Naive thymus-derived CD8-positive, alpha-beta T cell (primary cell): ENCODE data around the gene STIL. TPM values are rescaled to one million over a fixed set of nuclear protein-coding genes. Genes with fewer than 3 reads are reported as not detected.
A peak's percentile ranks its signal among the peaks of the same experiment; 100 is the strongest.
"Not testable (repeated sequence)": the region's sequence is repeated elsewhere in the genome, so short reads cannot be mapped to it uniquely, and the experiment has no call there.

Experiments
- ATAC-seq, 2 donors: fragments of 150-1000 bp; cut with Tn5 transposase in 1 of 2; sonication (Bioruptor Pico), chemical (Tn5 transposase) in 1 of 2; 1 replicate in 1 of 2; 2 replicates in 1 of 2; pipeline ENCODE4 v1.10.0; 2021; ENCODE audit warnings: mild to moderate bottlenecking in 2 of 2, moderate library complexity in 2 of 2
- POLR2A ChIA-PET: fragments of 350-600 bp; sonication (Branson Sonifier 250); formaldehyde crosslinking; loops from one replicate; lab custom pipeline; 2021; ENCODE audit warnings: antibody characterized with exemption; lab: Charles Lee
- DNase-seq, 10 donors: peaks; one replicate each; pipeline versions ENCODE4 v3.0.0 to v3.0.0-alpha.2; 2020 to 2022
- H3K27ac Mint-ChIP-seq, 10 donors: one replicate each; pipeline ENCODE4 v1.8.0; 2020 to 2022; ENCODE audit warnings: mild to moderate bottlenecking in 10 of 10, mixed read lengths in 10 of 10, moderate library complexity in 4 of 10, inconsistent platforms in 1 of 10
- H3K27me3 Mint-ChIP-seq, 5 donors: one replicate each; pipeline ENCODE4 v1.8.0; 2021 to 2022; ENCODE audit warnings: mixed read lengths in 5 of 5
- H3K36me3 Mint-ChIP-seq, 3 donors: one replicate each; pipeline ENCODE4 v1.8.0; 2020 to 2022; ENCODE audit warnings: mixed read lengths in 3 of 3, mild to moderate bottlenecking in 2 of 3, inconsistent platforms in 1 of 3
- H3K4me1 Mint-ChIP-seq, 4 donors: one replicate each; pipeline ENCODE4 v1.8.0; 2021 to 2022; ENCODE audit warnings: mixed read lengths in 4 of 4
- H3K4me3 Mint-ChIP-seq, 10 donors: one replicate each; pipeline ENCODE4 v1.8.0; 2020 to 2022; ENCODE audit warnings: mild to moderate bottlenecking in 10 of 10, mixed read lengths in 10 of 10, moderate library complexity in 6 of 10, inconsistent platforms in 1 of 10
- H3K9me3 Mint-ChIP-seq, 9 donors: one replicate each; pipeline ENCODE4 v1.8.0; 2020 to 2022; ENCODE audit warnings: mixed read lengths in 9 of 9, mild to moderate bottlenecking in 3 of 9, inconsistent platforms in 1 of 9, moderate library complexity in 1 of 9
- polyA plus RNA-seq, 3 donors: library from polyadenylated mRNA; unstranded; fragments of 300-500 nt; fragmentation: Illumina TruSeq; gene quantifications; one replicate each; pipeline ENCODE4 v1.2.3, GENCODE V29; 2021
- total RNA-seq, 8 experiments: library from RNA in 2 of 8; stranded (reverse) in 2 of 8; gene quantifications; one replicate each; pipeline ENCODE4 v1.2.3 and lab custom pipeline; 2021 to 2026

The STIL gene
- total and polyA plus RNA-seq, 5 experiments from 2014 or later, result 0.59 to 1.3 (median 0.85) TPM

DNA sequence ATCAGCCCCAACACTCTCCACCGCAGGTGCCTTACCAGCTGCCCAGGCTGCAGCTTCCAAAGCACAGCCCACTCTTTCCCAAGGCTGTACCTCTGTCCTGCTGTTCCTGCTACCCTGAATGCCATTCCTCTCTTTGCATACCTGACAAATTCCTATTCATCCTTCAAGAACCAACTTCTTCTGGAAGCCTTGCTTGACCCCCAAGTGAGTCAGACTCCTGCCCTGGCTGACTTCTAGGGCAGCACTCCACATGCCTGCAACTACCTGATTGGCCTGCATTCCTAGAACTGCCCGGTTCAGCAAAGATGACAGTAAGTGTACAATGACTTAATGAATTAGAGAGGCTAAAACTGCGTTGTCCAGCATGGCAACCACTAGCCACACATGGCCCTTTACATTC, 103.3 kb downstream of the STIL start:
- no peak overlapping the region for H3K4me3 Mint-ChIP-seq
- H3K4me1 Mint-ChIP-seq, result no peaks in the 10 kb centered on the region
- DNase-seq (no peak), ATAC-seq (no peak)
- POLR2A ChIA-PET, result no interaction called here
- peaks cover 5 to 29% (median 22%) of the 10 kb centered on the region in 5 donors for H3K27me3 Mint-ChIP-seq
- no peak overlapping the region for H3K27ac Mint-ChIP-seq
- H3K9me3 Mint-ChIP-seq, result no peaks in the 10 kb centered on the region
- no peaks in the 10 kb centered on the region for H3K36me3 Mint-ChIP-seq

DNA sequence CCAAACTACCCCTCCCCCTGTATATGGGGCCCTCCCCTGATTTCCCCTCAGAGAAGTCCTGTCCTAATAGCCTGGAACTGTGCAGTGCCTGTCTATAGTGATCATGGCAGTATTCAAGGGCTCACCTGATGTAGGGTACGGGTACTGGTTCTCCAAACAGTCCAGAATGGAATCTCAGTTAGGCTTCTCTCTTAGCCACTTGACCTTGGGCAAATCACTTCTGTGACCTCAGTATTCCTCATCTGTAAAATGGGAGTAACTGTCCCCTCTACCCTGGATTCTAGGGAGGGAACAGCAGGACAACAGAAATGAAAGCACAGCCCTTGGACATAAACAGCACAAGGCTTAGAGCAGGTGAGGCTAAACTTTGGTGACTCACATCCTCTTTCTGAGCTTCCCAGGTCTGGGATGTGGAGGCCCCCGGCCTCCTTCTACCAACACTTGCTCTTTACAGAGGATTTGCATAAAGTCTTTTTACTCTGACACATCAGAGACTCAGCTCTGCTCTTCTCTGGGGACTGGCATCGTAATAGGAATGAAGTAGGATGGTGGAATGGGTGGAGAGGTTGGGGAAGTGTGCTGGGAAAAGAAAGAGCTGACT, 104.1 kb downstream of the STIL start:
- Mint-ChIP-seq H3K4me1 (no peaks in the 10 kb centered on the region), H3K36me3 (no peaks in the 10 kb centered on the region), H3K4me3 (no peak overlapping the region), H3K27me3 (peaks cover 5 to 36% (median 22%) of the 10 kb centered on the region in 5 donors), H3K9me3 (no peaks in the 10 kb centered on the region), H3K27ac (no peak overlapping the region)
- DNase-seq (no peak), ATAC-seq (no peak)
- POLR2A ChIA-PET, result no interaction called here

DNA sequence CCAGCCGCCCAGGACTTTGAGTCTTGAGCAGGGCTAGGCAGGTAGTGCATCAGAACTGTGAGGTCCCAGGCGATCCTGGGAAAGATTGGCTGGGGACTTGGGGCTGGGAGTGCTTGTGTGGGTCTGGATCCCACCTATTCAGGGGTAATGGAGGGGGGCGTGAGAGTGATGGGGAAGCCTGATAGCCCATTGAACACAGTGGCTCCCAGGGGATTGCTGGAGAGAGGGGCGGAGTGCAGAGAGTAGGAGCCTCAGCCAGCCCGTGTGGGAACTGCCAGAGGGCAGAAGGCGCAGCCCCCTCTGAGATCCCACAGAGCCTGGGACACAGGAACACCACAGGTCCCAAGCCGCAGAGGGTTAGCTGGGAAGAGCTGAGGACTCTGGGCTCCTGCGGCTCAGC, 104.9 kb downstream of the STIL start:
- DNase-seq (no peak), ATAC-seq (no peak)
- H3K4me3 Mint-ChIP-seq, result no peak overlapping the region
- peak overlapping the region in 1 of 10 donors; percentile 20 for H3K27ac Mint-ChIP-seq
- POLR2A ChIA-PET, result no interaction called here
- peaks cover 9 to 43% (median 22%) of the 10 kb centered on the region in 5 donors for H3K27me3 Mint-ChIP-seq
- H3K4me1 Mint-ChIP-seq, result no peaks in the 10 kb centered on the region
- H3K9me3 Mint-ChIP-seq, result no peaks in the 10 kb centered on the region
- no peaks in the 10 kb centered on the region for H3K36me3 Mint-ChIP-seq

- Mint-ChIP-seq H3K4me3 (no peak overlapping the region), H3K9me3 (no peaks in the 10 kb centered on the region)
- POLR2A ChIA-PET, result no interaction called here
Measured at GRCh38 chr1:47208374-47208850, 105.5 kb downstream of the STIL start.

GRCh38 chr1:47207803-47208373, 106.1 kb downstream of the STIL start:
- H3K4me3 Mint-ChIP-seq, result no peak overlapping the region
- no peaks in the 10 kb centered on the region for H3K4me1 Mint-ChIP-seq
- H3K9me3 Mint-ChIP-seq, result peaks cover 0 to 4% (median 0%) of the 10 kb centered on the region in 9 donors
- peaks cover 15 to 55% (median 25%) of the 10 kb centered on the region in 5 donors for H3K27me3 Mint-ChIP-seq
- DNase-seq (peak in 1 of 10 donors; percentile 46), ATAC-seq (no peak)
- POLR2A ChIA-PET, result no interaction called here
- no peaks in the 10 kb centered on the region for H3K36me3 Mint-ChIP-seq
- no peak overlapping the region for H3K27ac Mint-ChIP-seq

More at GRCh38 chr1:47208374-47208850, 105.5 kb downstream of the STIL start:
- peaks cover 12 to 50% (median 22%) of the 10 kb centered on the region in 5 donors for H3K27me3 Mint-ChIP-seq
- DNase-seq, result no peak
- no peaks in the 10 kb centered on the region for H3K4me1 Mint-ChIP-seq
- H3K27ac Mint-ChIP-seq, result peak overlapping the region in 1 of 10 donors; percentile 21
- H3K36me3 Mint-ChIP-seq, result no peaks in the 10 kb centered on the region
- ATAC-seq, result no peak

GRCh38 chr1:47205918-47206317, 108.0 kb downstream of the STIL start:
- Mint-ChIP-seq H3K9me3 (peaks cover 0 to 7% (median 0%) of the 10 kb centered on the region in 9 donors), H3K4me3 (no peak overlapping the region), H3K27ac (no peak overlapping the region)

DNA sequence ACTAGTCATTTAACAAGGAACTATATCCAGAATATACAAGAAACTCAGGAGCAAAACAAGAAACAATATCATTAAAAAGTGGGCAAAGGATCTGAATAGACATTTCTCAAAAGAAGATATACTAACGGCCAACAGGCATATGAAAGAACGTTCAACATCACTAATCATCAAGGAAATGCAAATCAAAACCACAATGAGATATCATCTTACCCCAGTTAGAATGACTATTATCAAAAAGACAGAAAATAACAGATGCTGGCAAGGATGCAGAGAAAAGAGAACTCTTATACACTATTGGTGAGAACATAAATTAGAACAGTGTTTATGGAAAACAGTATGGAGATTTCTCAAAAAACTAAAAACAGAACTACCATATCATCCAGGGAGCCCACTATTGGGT, 110.4 kb downstream of the STIL start:
- DNase-seq, H3K27ac Mint-ChIP-seq, H3K4me1 Mint-ChIP-seq, H3K36me3 Mint-ChIP-seq, H3K9me3 Mint-ChIP-seq, POLR2A ChIA-PET, H3K4me3 Mint-ChIP-seq, ATAC-seq: not testable (repeated sequence)
- peaks cover 21 to 50% (median 31%) of the 10 kb centered on the region in 5 donors for H3K27me3 Mint-ChIP-seq

More at GRCh38 chr1:47205918-47206317, 108.0 kb downstream of the STIL start:
- Mint-ChIP-seq H3K27me3 (peaks cover 15 to 54% (median 25%) of the 10 kb centered on the region in 5 donors), H3K36me3 (no peaks in the 10 kb centered on the region), H3K4me1 (no peaks in the 10 kb centered on the region)
- ATAC-seq (no peak), DNase-seq (peak in 1 of 10 donors; percentile 9)
- POLR2A ChIA-PET, result no interaction called here

- H3K4me1 Mint-ChIP-seq, result no peaks in the 10 kb centered on the region
- H3K27ac Mint-ChIP-seq, result no peak overlapping the region
- peaks cover 22 to 54% (median 32%) of the 10 kb centered on the region in 5 donors for H3K27me3 Mint-ChIP-seq
- POLR2A ChIA-PET, result no interaction called here
- peaks cover 0 to 7% (median 0%) of the 10 kb centered on the region in 9 donors for H3K9me3 Mint-ChIP-seq
- H3K36me3 Mint-ChIP-seq, result no peaks in the 10 kb centered on the region
- ATAC-seq (no peak), DNase-seq (no peak)
- no peak overlapping the region for H3K4me3 Mint-ChIP-seq
Measured at GRCh38 chr1:47201179-47201578, 112.8 kb downstream of the STIL start.

Other genes with a start within 250 kb of the STIL start
- not detected for gene CYP4Z1, start 246.9 kb downstream of the STIL start, total RNA-seq
- not detected for gene CYP4Z1, start 246.9 kb downstream of the STIL start, polyA plus RNA-seq
- gene CYP4A22, start 176.7 kb downstream of the STIL start, total RNA-seq, result not detected
- not detected for gene CYP4A22, start 176.7 kb downstream of the STIL start, polyA plus RNA-seq
- not detected for gene PDZK1IP1, start 124.1 kb downstream of the STIL start, total RNA-seq
- not detected for gene PDZK1IP1, start 124.1 kb downstream of the STIL start, polyA plus RNA-seq
- gene TAL1, start 81.9 kb downstream of the STIL start, total RNA-seq, result not detected
- gene TAL1, start 81.9 kb downstream of the STIL start, polyA plus RNA-seq, result not detected
- gene CMPK1, start 19.6 kb upstream of the STIL start, total RNA-seq, result 100 to 1,000 TPM; 115 to 116 TPM
- 100 to 1,000 TPM; 142 to 189 (median 153) TPM for gene CMPK1, start 19.6 kb upstream of the STIL start, polyA plus RNA-seq
- not detected for gene FOXE3, start 102.1 kb upstream of the STIL start, total RNA-seq
- not detected for gene FOXE3, start 102.1 kb upstream of the STIL start, polyA plus RNA-seq
- under 1 TPM; 0.27 to 0.36 TPM for gene FOXD2, start 123.9 kb upstream of the STIL start, total RNA-seq
- gene FOXD2, start 123.9 kb upstream of the STIL start, polyA plus RNA-seq, result under 1 TPM in 2 of 3 donors, not detected in 1; 0.05 to 0.32 TPM